NCI-H2171 treated with DMSO at 0.1 percent for 48 hours (cell line): Measurements from ENCODE around the gene C10orf95.
"Not testable (repeated sequence)": the region's sequence is repeated elsewhere in the genome, so short reads cannot be mapped to it uniquely, and the experiment has no call there.

Experiments
- DNase-seq: peaks from one replicate; lab custom pipeline; 2025; lab: John Stamatoyannopoulos, UW

C10orf95 gene, protein sequence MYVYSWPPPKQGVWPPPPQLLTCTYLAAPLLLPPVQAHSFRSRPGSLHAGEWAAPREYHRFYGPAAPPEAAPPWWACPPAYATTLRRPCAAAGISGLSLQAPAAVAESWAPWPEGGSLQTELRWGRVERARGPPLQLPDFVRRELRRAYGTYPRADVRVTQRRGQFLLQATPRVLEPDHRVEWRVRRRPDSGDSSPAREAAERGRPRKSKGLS

DNA sequence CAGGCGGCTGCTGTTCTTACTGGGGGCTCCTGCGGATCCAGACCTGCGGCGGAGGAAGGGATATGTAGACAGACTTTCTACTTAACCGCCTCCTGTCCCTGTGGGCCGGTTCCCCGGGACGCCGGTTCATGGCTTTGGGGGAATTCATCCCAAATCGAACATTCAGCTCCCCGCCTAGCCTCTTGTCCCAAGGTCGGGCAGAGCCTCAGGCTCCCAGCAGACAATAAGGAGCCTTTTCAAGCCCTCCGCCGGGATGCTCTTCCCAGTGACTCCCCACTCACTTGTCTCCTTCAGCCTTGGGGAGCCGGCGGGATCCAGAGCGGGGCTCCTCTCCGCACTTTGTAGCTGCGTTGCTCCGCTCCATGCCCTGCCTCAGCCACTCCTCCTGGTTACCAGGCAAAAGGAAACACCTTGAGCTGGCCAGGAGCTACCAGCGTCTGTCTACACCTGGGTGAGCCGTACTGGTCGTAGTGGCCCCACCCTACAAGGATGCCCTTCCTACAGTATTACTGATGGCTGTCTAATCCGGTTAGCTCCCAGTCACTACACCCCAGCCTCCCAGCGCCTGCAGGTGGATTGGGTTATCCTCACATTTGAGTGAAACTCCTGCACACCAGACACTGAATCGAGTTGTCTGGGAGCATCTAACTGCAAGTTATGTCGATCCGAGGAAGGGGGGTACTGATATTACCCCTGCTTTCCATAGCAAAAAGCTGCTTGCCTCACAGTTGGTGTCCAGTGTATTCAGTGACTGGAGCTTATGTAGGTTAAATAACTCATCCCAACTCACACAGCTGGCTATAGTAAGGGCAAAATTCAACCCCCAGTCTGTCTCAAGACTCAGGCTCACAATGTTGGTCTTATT lies at the start of gene C10orf95:
Gene C10orf95 (minus strand): TSS at position 439 of the 865 bp plus-strand sequence. CDS start 450 bp downstream, outside the sequence.
- no peak for DNase-seq

DNA sequence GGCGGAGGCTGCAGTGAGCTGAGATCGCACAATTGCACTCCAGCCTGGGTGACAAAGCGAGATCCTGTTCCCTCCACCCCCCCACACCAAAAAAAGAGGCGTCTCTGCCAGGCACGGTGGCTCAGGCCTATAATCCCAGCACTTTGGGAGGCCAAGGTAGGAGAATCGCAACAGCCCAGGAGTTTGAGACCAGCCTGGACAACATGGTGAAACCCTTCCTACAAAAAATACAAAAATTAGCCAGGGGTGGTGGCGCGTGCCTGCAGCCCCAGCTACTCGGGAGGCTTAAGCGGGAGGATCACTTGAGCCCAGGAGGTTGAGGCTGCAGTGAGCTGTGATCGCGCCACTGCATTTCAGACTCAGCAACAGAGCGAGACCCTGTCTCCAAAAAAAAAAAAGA lies 49.3 kb upstream of the C10orf95 start:
- not testable (repeated sequence) for DNase-seq

DNA sequence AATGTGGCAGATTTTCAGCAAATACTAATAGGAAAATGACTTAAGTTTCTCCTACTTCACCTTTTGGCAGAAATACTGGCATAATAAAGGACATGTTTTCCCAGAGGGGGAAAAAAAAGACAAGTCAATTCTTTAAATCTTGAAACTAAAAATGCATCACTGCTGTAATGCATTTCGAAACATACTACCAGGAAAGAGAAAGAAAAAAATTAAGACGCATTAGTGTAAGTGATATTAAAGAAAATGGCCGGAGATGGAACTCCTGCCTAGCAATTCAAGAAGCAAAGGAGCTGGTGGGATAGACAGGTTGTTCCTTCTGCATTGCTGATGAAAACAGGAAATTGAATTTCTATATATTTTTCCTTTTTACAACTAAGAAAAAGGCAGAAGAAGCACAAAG lies 48.0 kb upstream of the C10orf95 start:
- no peak for DNase-seq

DNA sequence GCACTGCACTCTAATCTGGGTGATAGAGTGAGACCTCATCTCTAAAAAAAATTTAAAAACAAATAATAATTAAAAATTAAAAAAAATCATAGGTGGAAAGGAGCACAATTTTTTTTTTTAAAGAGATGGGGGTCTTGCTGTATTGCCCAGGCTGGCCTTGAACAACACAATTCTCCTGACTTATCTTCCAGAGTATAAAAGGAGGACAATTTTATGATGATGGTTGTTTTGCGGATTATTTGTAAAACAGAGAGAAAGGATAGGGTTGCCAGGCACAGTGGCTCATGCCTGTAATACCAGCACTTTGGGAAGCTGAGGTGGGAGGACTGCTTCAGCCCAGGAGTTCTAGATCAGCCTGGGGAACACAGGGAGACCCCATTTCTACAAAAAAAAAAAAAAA lies 46.2 kb upstream of the C10orf95 start:
- DNase-seq: no peak

DNA sequence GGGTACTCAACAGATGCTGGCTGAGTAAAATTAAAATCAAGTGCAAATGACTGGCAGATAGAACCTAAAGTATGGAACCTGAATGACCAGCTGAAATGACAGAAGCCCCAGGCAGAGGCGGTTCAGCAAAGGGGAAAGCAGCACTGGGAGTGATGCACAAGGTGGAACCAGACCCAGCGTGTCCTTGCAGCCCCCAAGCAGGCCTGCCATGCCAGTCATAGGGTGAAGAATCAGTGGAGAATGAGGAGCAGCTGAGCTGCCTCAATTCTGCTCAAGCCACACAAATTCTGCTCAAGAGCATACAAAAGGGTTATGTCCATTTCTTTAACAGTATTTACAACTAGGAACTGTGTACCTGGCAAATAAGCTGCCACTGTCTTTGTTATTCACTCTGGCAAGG lies 42.4 kb upstream of the C10orf95 start:
- DNase-seq: no peak

DNA sequence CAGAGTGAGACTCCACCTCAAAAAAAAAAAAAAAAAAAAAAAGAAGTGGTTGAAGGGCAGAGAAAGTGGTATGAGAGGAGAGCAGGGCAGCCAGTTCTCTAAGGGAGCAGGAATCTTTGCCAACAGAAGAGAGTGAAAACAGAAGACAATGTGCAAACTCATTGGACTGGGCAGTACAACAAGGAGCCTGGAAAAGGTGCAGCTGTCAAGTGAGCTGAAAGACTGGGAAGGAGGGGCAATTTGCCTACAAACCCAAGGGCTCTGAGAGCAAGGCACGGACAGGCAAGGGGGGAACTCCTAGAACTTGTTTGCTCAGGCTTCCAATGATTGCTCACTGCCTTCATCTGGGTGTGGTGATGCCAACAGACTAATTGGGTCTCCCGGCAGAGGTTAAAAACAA lies 41.6 kb upstream of the C10orf95 start:
- peak; percentile 5 for DNase-seq

DNA sequence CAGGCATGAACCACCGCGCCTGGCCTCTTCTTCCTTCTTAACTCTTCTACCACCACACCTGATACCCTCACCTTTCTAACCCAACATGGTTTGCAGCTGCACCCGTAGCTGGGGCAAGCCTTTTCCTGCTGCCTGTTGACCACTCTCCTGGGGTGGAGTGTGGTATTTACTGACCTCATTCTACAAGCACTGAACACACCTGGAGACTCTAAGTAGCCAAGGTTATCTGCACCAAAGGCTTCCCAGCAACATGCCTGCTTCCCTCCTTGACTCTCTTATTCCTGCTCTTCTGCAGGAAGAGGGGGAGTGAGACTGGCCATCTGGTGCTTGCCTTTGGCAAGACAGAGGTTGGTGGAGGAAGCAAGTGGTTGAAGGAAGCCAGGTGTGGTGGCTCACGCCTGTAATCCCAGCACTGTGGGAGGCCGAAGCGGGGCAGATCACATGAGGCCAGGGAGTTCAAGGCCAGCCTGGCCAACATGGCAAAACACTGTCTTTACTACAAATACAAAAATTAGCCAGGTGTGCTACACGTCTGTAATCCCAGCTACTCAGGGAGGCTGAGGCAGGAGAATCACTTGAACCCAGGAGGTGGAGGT lies 41.1 kb upstream of the C10orf95 start:
- peak; percentile 2 for DNase-seq

DNA sequence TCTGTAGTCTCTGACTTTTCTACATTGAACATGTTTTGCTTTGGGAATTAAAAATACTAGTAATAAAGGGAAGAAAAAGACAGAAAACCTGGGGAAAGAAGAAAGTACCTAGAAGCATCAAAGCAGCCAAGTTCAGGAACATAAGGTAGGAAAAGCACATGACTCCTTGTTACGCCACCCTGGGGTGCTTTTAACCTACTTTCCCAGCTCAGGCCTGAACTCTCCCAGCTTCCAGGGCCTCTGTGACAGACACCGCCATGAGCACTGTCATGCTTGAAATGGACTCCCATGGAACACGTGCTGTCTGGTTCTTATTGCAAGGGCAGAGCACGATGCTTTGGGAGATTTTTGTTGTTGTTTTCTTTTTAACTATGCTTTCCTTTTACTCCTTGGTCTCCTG lies 39.8 kb upstream of the C10orf95 start:
- no peak for DNase-seq

DNA sequence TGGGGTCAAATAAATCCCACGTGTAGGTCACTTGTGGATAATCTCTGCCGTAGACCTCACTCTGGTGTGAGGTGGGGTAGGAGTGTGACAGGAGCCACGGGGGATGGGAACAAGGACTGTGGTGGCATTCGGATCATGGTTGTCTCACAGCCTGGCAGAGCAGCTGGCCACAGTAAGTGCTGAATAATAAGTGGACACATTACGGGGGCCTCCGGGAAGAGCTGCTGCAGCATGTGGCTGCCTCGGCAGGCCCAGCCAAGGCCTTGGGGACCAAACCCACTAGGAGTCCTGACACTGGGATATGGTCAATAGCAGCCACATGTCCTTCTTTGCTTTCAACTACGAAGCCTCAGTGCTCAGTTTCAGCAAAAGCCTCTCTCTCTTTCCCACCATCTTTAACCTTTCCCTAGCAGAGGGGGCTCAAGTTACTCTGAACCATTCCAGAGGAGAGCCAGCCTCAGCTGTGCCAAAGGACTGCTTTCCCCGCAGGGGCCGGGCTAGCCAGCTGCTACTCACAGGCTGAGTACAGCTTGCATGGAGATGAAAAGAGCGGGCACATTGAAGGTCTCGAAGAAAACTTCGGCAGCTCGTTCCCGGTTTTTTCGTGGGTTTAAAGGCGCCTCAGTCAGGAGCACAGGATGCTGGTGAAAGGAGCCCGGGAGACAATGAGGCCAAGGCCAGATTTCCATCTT lies 33.9 kb upstream of the C10orf95 start:
- peak; percentile 12 for DNase-seq

DNA sequence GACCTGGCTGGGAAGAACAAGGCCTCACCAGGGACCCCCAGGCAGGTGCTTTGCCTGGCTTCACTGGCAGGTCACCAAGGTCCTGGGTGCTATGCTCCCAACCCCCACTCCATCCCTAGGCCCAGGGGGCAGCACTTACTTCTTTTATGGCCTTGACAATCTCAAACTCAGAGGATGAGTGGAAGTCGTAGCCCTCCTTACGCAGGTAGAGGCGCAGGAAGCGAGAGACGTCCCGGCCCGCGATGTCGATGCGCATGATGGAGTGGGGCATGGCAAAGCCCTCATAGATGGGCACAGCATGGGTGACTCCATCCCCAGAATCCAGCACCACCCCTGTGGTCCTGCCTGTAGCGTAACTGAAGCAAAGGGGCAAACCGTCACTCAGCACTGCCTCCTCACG lies 32.7 kb upstream of the C10orf95 start:
- no peak for DNase-seq

DNA sequence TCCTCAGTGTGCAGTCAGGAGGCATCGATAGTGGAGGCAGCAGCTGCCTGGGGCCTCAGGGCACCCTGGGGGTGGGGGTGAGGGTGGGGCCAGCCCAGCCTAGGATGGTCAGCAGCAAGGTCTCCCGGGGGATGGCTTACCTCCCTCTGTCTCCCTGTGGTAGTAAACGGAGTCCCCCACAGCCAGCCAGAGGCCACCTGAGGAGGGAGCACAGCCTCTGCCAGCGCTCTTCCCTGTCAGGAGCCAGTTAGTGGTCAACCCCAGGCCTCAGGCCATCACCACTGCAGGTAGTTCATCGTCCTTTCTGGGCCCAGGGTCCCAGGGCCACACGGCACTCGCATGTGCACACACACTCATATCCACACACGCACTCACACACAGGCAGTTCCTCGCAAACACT lies 29.1 kb upstream of the C10orf95 start:
- DNase-seq: no peak

DNA sequence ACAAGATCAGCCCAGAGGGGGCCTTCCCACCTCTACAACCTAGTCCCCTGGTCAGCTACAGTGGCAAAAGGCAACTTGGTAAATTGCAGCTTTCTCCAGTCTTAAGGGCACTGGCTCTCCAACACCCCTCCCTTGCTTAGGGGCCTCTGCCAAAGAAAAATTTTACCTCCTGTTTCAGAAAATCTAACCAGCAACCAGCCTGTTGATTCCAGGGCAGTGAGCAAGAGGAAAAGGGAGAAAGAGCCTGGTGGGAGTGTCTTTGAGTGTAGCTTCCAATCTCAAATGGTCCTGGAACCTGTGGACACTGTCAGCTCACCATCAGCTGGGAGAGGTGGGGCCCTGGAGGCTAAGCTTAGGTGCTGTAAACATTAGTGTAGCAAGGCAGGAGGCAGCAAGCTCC lies 28.3 kb upstream of the C10orf95 start:
- no peak for DNase-seq

DNA sequence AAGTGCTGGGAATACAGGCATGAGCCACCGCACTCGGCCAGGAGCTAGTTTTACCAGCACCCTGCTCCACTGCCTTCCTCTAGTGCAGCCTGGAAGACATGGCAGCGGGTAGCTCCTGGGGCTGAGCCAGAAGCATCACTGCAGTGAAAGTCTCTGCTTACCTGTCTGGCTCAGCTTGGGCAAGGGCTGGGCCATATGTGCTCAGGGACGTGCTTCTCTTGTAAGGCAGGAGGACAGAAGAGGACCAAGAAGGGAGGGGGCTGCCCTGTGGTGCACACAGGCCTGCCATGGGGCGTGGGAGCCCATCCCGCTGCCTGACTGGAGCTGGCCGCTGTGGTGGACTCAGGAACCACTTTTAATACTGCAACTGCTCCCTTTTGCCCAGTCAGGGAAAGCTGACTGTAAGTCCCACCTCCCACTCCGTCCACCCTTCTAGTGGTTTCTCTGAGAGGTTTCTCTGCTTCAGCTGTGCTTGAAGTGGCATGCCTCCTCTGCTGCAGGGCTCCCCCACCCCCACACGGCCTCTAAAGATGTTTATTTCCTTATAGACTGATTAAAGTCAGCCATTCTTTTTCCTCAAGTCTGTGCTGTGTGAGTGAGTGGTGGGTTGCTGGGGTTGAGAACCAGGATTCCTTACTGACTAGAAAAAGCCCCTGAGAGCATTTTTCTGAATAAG lies 25.3 kb upstream of the C10orf95 start:
- no peak for DNase-seq

DNA sequence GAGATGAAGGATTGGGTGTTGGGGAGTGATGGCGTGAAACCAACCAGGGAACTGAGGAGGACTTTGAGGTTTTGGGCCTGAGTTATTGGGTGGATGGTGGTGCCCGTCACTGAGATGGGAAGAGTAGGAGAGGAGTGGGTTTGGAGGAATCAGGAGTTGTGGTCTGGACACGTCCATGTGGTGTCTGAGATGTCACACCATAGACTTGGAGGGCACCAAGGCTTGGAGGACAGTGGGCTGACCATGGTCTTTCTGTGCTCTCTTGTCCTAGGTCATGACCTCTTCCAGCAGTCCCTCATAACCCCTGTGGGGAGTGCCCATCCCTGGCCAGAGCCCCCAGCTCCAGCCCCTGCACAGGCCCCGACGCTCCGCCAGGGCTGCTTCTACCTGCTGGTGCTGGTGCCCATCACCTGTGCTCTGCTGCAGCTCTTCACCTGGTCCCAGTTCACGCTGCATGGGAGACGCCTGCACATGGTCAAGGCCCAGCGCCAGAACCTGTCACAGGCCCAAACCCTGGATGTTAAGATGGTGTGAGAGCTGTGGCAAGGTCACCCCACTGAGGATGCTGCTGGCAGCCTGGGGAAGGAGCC lies 24.2 kb upstream of the C10orf95 start:
- DNase-seq: no peak

DNA sequence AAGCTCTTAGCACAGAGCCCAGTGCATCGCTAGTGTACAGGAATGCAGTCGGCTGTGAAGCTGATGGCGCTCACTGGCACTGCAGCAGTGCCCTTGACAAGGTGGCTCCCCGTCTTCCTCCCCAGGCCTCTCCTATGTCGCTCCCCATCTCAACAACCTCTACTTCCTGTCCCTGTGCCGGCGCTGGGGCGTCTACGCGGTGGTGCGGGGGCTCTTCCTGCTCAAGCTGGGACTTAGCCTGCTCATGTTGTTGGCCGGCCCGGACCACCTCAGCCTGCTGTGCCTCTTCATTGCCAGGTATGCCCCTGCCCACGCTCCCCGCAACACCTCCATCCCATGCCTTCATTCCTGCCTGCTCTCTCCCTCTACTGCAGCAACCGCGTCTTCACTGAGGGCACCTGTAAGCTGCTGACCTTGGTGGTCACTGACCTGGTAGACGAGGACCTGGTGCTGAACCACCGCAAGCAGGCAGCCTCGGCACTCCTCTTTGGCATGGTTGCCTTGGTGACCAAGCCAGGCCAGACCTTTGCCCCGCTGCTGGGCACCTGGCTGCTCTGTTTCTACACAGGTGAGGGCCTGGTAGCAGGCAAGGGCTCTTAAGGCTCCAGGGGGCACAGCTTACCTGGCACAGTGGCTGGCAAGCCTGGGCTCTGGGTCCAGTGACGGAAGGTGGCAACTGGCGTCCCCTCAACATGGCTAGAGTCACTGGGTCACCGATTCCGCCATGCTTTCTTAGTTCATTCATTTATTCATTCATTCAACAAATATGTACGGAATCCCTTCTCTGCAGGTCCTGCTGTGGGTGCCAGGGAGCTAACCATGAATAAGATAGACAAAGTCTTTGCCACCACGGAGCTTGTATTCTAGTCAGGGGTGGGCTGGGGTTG lies 22.3 kb upstream of the C10orf95 start:
- no peak for DNase-seq

DNA sequence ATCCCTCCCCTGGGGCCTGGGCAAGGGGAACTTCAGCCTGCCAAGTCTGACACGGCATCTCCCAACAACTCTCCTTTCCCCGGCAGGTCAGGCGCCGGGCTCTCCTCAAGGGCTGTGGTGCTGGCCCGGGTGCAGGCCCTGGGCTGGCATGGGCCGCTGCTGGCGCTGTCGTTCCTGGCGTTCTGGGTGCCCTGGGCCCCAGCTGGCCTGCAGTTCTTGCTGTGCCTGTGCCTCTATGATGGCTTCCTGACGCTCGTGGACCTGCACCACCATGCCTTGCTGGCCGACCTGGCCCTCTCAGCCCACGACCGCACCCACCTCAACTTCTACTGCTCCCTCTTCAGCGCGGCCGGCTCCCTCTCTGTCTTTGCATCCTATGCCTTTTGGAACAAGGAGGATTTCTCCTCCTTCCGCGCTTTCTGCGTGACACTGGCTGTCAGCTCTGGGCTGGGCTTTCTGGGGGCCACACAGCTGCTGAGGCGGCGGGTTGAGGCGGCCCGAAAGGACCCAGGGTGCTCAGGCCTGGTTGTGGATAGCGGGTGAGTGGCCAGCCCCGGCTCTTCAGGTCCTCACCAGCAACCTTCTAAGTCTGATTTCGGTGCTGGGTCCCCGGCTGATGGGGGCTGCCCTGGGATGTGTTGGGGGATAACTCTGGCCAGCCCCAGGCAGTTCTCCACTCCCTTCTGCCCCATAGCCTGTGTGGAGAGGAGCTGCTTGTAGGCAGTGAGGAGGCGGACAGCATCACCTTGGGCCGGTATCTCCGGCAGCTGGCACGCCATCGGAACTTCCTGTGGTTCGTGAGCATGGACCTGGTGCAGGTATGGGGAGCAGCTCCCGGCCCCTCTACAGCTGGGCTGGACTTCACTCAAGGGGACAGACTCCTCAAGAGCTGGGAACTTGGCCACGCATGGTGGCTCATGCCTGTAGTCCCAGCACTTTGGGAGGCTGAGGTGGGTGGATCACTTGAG lies 19.5 kb upstream of the C10orf95 start:
- no peak for DNase-seq

DNA sequence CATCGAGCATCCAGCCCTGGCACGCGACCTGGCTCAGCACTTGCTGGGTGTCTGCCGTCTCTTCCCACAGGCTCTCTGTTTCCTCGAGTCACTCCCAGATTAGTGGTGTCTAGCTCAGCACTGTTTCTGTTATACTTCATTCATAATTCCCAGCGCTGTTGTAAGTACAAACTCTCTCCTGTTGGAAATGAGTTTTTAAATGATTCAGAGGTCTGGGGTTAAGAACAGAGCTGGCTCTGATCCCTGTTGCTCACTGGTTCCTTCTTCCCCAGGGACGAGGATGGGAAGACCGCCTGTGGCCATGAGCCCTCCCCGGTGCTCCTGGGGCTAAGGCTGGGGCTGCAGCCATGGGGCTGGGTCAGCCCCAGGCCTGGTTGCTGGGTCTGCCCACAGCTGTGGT lies 17.3 kb upstream of the C10orf95 start:
- DNase-seq: no peak

DNA sequence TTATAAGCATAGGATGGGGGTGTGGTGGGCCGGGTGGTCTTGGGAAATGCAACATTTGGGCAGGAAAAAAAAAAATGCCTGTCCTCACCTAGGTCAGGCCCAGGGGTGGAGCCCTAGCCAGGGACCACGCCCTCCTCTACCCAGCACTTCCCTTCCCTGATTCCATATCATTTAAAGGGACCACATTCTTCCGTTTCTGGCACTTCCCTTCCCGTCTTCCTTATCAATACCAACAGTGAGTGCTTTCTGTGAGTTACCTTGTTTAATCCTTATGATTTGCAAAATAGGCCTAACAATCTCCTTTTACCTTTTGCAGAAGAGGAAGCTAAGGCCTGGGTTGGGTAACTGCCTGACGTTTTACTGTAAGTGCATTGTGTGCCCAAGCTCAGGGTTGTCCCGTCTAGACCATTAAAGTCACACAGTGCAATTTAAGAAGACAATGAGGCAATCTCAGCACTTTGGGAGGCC lies 16.7 kb upstream of the C10orf95 start:
- DNase-seq: no peak

DNA sequence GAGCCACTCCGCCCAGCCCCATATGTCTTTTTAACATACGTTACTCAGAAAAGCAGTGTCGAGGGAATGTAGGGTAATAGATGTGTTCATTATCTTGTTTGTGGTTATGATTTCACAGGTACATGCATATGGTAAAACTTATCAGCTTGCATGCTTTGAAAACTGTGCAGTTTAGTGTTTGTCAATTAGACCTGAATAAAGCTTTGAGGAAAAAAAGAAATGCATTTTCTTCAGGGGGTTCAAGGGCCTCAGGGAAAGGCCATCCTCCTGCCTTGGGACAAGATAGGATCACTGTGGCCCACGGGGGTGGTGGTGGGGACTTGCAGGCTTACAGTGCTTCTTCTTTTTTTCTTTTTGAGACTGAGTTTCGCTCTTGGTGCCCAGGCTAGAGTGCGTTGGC lies 16.0 kb upstream of the C10orf95 start:
- no peak for DNase-seq
